GM21526 (cell line): ENCODE data around the gene ABCA10.

Experiments used
- ATAC-seq: cut with Tn5 transposase; IDR thresholded peaks from one replicate; pipeline ENCODE4 v1.9.1; 2021; ENCODE audit warnings: moderate library complexity; ENCODE audit not compliant: unreplicated experiment, low FRiP score

ABCA10 gene

DNA sequence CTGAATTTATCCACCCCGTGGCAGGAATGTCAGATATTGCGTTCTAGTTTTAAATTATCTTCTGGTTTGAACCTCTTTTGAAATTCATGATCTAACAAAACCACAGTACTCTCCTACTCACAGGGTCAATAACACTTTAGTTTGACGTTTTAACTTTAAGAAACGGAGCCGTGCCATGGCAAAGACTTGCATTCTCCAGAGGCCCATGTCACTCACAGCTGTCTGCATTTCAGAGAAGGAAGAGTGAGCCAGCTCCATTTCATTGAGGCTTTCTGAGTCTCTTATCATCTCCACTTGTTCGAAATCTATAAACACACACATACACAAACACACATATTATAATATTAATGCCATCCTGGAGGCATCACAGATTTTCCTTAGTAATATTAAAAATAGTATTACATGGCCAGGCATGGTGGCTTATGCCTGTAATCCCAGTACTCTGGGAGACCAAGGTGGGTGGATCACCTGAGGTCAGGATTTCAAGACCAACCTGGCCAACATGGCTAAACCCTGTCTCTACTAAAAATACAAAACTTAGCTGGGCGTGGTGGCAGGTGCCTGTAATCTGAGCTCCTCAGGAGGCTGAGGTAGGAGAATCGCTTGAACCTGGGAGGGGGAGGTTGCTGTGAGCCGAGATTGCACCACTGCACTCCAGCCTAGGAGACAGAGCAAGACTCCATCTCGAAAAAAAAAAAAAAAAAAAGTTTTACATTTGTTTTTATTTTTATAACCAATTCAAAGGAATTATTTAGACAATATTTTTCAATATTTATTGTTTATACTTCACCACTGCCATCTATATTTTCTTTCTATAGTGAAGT lies 122.5 kb downstream of the ABCA10 start:
- no peak for ATAC-seq

DNA sequence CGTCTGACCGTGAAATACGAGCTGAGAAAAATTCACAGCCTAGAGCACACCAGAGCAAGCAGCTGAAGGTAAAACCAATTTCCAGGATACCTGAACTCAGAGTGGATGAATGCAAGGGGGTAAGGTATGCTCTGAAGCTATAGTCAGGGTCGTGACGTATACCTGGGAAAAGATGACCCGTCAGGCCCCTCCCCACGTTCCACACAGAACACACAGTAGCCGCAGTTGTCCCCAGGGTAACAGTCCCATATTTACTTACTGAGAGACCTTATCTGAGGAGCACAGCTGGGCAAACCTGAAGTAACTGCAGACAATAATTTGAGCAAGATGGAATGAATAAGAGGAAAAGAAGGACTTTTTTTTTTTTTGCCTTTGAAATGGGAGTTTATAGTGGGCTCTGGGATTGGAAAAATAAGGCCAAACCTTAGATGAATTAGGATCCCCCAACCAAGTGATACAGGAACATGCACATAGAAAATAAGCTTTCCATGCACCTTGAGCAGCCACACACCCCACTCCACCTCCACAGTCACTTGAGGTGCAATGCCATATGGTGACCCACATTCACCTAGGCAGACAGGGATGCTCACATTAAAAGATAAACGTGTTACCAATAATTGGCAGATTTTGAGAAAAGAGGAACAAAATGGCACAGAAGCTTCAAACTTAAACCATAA lies 124.9 kb downstream of the ABCA10 start:
- ATAC-seq = no peak

DNA sequence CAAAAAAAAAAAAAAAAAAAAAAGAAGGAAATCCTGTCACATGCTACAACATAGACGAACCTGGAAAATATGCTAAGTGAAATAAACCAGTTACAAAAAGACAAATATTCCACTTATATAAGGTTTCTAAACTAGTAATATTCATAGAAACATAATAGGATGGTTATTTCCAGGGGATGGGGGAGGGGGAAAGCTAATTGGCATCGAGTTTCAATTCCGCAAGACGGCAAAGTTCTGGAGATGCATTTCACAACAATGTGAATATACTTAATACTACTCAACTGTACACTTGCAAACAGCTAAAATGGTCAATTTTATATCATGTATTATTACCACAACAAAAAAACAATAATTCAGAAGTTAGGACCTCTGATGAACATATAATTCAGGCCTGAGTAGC lies 130.0 kb downstream of the ABCA10 start:
- no peak for ATAC-seq
